ENCODE results near the gene C10orf105.

DNA sequence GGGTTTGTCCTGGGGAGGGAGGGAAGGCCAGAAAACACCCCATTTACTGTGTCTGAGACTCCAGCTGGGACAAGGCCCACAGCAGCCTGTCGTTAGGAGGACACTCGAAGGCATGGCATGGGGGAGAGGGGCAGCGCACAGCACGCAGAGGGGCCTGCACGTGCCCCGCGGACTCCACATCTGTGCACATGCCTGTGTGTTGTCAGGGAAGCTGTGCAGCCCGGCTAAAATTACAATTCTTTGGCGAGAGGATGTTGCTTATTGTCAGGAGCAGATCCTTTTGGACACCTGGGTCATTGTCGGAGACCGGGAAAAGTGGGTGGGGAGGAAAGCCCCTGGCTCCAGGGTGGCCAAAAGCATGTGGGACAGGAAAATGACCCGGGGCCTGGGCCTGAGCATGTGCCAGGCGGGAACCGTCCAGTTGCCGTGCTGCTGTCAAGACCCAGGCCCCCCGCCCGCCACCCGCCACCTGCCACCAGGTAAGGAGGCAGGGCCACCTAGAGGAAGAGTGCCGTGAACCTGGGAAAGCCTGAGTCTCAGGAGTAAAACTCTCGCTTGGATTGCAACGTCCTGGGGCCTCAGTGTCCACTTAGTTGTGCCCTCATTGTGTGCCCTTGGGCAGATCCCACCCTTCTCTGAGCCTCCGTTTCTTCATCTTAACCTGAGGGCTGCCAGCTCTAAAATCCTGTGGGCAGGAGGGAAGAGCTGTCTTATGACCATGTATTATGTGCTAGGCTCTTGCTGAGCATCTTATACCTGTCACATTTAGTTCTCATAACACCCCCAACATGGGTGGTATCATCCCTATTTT is 46.5 kb upstream of the C10orf105 start:
- no peak for TF ChIP-seq EZH2 (IDR thresholded peaks at IDR 0.05; ENCODE audit: low read length, missing control alignments)
- TF ChIP-seq, protein P1, sequence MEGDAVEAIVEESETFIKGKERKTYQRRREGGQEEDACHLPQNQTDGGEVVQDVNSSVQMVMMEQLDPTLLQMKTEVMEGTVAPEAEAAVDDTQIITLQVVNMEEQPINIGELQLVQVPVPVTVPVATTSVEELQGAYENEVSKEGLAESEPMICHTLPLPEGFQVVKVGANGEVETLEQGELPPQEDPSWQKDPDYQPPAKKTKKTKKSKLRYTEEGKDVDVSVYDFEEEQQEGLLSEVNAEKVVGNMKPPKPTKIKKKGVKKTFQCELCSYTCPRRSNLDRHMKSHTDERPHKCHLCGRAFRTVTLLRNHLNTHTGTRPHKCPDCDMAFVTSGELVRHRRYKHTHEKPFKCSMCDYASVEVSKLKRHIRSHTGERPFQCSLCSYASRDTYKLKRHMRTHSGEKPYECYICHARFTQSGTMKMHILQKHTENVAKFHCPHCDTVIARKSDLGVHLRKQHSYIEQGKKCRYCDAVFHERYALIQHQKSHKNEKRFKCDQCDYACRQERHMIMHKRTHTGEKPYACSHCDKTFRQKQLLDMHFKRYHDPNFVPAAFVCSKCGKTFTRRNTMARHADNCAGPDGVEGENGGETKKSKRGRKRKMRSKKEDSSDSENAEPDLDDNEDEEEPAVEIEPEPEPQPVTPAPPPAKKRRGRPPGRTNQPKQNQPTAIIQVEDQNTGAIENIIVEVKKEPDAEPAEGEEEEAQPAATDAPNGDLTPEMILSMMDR (conservative IDR thresholded peaks at IDR 0.05 in 1 of 2, IDR thresholded peaks at IDR 0.05 in 1 of 2; ENCODE audit: low read depth in 1 of 2, low read length in 2 of 2): no peak

All from fibroblast of lung (primary cell).